ENCODE results near the gene WSCD2.

Gene WSCD2

DNA sequence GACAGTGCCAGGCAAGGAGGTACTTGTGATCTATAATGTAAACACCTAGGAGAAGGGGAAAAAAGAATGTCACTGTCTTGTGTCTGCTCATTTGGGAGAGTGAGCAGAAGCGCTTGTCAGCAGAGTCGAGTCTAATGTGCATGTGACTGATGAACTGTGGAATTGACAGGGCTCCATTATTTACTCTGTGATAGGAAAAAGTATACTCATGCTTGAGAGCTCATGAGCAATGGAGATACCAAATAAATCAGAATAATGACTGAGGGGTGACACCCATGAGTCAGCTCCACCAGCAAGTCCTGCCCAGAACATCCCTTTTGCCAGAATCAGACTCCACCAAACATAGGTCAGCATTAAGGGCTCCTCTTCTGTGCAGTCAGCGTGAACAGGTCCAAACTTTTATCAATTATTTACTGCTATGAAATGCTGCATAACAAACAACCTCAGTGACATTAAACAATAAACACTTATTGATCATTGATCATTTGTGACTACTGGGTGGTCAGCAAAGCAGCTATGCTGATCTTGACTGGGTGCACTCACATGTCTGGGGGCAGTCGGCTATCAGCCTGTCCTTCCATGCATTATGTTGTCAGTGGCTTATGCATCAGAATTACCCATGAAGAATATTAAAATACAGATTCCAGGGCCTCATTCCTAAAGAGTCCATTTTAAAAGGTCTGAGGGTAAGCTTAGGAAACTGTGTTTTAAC is 29.2 kb upstream of the WSCD2 start:
- TF ChIP-seq GATA3 (IDR thresholded peaks at IDR 0.05; ENCODE audit: low read depth, low read length) (no peak), GATA2 (IDR thresholded peaks at IDR 0.05; ENCODE audit: low read depth, low read length) (no peak)

DNA sequence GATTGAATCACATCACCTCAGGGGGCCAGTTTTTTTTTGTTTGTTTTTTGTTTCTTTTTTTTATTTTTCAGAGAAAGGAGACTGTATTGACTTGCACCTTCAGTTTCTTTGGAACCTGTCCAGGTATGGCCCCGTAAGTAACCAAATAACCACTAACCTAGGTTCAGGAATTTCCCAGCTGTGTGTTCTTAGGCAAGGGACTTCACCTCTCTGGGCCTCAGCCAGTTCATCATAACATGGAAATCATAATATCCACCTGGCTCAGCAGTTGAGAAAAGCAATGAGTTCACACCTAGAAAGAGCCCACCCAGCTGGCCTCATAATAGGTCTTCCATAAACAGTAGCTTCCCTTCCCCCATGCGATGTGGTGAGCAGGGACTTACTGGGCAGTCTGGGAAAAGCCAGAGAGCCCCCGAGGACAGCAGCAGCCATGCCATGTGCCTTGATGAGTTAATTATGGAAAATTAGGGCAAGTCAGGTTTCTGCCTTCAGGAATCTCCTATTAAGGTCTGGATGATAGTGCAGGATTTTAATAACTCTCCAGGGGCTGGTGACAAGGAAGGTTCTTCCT is 27.4 kb upstream of the WSCD2 start:
- TF ChIP-seq GATA2 (IDR thresholded peaks at IDR 0.05; ENCODE audit: low read depth, low read length) (no peak), GATA3 (IDR thresholded peaks at IDR 0.05; ENCODE audit: low read depth, low read length) (no peak)

DNA sequence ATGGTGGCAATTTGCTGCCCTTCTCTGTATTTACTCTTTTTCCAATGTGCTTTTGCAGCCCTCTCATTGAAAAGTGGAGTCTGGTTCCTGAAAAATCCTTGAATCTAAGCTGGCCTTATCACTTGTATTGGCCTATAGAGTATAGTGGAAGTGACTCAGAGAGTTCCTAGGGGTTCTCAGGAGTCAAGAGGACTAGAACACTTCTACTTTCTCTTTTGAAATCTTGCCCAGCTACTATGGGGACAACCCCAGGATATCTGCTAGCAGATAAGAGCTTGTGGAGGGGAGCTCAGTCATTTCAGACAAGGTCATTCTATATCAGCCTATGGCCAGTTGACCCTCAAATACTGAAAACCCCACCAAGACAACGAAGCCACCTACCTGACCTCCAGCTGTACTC is 26.7 kb upstream of the WSCD2 start:
- TF ChIP-seq GATA2 (IDR thresholded peaks at IDR 0.05; ENCODE audit: low read depth, low read length) (no peak), GATA3 (IDR thresholded peaks at IDR 0.05; ENCODE audit: low read depth, low read length) (no peak)

DNA sequence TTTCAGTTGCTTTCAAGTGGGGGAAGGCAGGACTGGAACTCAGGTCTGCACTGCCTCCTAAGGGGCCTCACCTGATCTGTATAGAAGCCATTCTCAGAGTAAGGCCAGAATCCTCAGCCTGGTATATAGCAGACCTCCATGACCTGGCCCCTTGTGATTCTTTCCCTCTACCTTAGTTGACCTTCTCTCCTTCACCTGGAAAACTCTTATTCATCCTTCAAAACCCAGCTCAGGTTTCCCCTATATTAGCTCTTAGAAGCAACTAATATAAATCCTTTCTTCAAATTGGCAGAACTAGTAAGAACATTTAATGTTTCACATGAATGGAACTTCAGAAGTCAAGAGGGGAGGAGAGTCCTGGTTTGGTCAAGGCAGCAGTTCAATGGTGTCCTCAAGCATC is 26.0 kb upstream of the WSCD2 start:
- TF ChIP-seq GATA2 (IDR thresholded peaks at IDR 0.05; ENCODE audit: low read depth, low read length) (no peak), GATA3 (IDR thresholded peaks at IDR 0.05; ENCODE audit: low read depth, low read length) (no peak)

DNA sequence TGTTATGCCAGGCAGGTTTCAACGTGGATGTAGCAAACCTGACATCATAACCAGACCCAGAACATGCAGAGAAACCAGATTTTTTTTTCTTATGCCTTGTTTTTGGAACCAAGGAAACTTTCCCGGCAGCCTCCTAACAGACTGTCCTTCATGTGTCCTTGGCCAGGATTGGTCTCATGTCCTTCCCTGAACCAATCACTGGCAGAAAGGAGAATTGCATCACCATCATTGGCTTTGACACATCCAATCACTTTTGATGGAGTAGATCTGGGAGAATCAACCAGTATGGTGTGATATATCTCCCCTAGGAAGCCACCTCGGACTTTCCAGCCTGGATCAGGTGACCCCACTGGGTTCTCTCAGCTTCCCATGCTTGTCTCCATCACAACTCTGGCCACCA is 25.6 kb upstream of the WSCD2 start:
- TF ChIP-seq GATA2 (IDR thresholded peaks at IDR 0.05; ENCODE audit: low read depth, low read length) (no peak), GATA3 (IDR thresholded peaks at IDR 0.05; ENCODE audit: low read depth, low read length) (no peak)

DNA sequence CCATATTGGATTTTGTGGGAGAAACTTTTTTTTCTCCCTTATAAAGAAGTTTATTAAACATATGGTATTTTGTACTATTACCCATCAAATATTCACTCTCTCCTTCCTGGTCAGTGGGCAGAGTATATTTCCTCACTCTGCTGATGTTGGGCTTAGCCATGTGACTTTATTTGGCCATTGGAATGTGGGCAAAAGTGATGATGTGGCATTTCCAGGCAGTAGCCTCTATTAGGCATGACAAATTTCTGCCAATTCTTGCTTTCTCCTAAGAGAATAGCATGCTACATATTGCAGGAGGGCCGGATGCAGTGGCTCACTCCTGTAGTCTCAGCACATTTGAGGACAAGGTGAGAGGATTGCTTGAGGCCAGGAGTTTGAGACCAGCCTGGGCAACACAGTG is 24.4 kb upstream of the WSCD2 start:
- TF ChIP-seq GATA2 (IDR thresholded peaks at IDR 0.05; ENCODE audit: low read depth, low read length): no peak
- TF ChIP-seq GATA3 (IDR thresholded peaks at IDR 0.05; ENCODE audit: low read depth, low read length): no peak

DNA sequence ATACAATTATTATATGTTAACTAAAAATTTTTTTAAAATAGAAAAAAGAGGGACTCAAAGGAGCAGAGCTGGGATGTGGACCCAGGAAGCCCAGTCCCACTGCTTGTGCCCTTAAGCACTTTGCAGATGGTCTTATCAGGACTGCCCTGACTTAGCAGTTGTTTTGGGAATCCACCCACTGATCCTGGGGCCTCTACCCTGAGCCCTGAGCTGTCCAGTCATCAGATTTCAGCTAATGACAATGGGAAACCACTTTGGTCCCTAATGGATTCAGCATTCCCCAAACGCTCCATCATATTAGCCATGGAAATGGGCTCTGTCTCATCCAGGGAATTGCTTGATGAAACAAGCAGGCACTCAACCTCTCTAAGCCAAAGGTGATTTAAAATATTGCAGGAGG is 22.5 kb upstream of the WSCD2 start:
- no peak for TF ChIP-seq GATA3 (IDR thresholded peaks at IDR 0.05; ENCODE audit: low read depth, low read length)
- TF ChIP-seq GATA2 (IDR thresholded peaks at IDR 0.05; ENCODE audit: low read depth, low read length): no peak

DNA sequence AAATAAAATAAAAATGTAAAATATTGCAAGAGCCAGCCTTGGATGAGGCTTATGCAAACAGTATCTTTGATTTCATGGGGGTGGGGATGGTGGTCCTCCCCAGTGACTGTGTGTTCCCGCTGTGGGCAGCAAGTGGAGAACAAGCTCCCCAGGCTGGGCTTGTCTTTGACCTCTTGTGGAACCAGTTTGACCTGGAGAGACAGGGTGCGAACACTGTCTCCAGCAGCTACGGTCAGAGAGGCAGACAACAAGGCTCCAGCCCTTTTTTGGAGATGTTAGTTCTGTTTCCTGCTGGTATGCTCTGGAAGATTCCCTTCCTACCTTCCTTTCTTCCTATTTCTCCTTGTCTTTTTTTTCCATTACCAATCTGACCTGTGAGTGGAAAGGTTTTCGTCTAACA is 21.8 kb upstream of the WSCD2 start:
- no peak for TF ChIP-seq GATA2 (IDR thresholded peaks at IDR 0.05; ENCODE audit: low read depth, low read length)
- TF ChIP-seq GATA3 (IDR thresholded peaks at IDR 0.05; ENCODE audit: low read depth, low read length): no peak

DNA sequence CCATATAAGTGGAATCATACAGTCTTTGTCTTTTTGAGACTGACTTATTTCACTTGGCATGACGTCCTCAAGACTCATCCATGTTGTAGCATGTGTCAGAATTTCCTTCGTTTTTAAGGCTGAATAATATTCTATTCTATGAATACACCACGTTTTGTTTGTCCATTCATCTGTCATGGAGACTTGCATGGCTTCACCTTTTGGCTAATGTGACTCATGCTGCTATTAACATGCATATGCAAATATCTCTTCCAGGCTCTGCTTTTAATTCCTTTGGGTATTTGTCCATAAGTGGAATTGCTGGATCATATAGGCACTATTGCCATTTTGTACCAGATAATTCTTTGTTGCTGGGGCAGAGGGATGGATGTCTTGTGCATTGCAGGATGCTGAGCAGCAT is 19.6 kb upstream of the WSCD2 start:
- no peak for TF ChIP-seq GATA3 (IDR thresholded peaks at IDR 0.05; ENCODE audit: low read depth, low read length)
- TF ChIP-seq GATA2 (IDR thresholded peaks at IDR 0.05; ENCODE audit: low read depth, low read length): no peak

DNA sequence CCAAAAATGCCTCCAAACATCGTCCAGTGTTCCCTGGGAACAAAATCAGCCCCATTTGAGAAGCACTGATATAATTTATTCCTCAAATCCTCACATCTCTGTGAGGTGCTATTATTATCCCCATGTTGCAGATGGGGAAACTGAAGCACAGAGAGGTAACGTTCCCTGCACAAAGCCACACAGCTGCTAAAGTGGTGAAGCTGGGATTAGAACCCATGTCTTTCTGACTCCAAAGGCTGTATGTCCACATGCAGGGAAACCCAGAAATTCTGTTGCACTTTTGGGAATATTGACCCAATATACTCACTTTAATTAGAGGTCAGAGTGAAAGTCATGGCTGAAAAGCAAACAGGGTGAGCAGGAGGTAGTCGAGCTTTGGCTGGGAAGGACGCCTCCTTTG is 19.1 kb upstream of the WSCD2 start:
- TF ChIP-seq GATA3 (IDR thresholded peaks at IDR 0.05; ENCODE audit: low read depth, low read length): no peak
- no peak for TF ChIP-seq GATA2 (IDR thresholded peaks at IDR 0.05; ENCODE audit: low read depth, low read length)

DNA sequence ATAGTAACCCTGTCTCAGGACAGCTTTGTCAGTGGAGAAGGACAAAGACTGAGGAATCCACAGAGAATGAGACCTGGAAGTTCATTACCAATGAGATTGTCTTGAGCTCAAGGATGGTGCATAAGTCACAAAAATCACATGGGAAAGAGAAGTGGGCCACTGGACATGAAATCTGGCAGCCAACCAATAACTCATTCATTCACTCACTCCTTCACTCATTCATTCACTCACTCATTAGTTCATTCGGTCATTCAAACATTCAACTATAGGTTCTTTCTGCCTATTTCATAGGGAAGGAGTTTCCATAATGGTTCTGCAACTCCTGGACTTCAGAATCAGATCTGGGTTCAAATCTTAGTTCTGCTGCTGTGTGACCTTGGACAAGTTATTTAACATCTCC is 18.2 kb upstream of the WSCD2 start:
- no peak for TF ChIP-seq GATA3 (IDR thresholded peaks at IDR 0.05; ENCODE audit: low read depth, low read length)
- no peak for TF ChIP-seq GATA2 (IDR thresholded peaks at IDR 0.05; ENCODE audit: low read depth, low read length)

DNA sequence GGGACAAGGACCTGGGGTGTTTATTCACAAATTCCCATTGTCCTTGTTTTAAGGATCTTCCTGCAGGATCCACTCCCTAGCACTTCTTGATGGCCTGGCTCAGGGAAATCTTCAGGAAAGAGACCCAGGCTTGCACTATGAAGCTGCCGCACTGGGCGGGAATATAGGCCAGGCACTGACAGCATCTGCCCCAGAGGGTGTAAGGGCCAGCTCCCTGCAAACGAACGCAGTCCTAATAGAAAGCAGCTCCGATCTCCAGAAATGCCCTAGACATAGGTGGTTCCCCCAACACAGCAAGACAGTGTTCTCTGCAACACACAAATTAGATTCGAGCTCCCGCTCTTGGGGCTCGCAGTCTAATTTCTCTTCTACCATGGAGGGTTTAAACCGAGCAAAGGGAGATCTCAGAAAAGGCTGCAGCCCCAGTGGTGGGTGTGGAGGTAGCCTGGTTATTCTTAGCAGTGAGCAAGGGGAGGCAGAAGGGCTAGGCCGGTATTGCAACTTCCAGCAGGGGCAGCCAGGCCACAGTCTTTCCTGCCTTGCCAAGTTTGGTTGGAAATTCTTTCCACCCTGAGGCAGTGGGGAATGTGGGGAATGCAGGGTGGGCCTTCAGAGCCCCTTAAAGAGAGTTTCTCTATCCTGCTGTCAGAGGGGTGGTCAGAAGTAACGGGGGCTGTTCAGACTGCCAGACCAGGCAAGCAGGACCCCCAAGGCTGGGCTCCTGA is 16.1 kb upstream of the WSCD2 start:
- TF ChIP-seq GATA3 (IDR thresholded peaks at IDR 0.05; ENCODE audit: low read depth, low read length) (no peak), GATA2 (IDR thresholded peaks at IDR 0.05; ENCODE audit: low read depth, low read length) (no peak)

DNA sequence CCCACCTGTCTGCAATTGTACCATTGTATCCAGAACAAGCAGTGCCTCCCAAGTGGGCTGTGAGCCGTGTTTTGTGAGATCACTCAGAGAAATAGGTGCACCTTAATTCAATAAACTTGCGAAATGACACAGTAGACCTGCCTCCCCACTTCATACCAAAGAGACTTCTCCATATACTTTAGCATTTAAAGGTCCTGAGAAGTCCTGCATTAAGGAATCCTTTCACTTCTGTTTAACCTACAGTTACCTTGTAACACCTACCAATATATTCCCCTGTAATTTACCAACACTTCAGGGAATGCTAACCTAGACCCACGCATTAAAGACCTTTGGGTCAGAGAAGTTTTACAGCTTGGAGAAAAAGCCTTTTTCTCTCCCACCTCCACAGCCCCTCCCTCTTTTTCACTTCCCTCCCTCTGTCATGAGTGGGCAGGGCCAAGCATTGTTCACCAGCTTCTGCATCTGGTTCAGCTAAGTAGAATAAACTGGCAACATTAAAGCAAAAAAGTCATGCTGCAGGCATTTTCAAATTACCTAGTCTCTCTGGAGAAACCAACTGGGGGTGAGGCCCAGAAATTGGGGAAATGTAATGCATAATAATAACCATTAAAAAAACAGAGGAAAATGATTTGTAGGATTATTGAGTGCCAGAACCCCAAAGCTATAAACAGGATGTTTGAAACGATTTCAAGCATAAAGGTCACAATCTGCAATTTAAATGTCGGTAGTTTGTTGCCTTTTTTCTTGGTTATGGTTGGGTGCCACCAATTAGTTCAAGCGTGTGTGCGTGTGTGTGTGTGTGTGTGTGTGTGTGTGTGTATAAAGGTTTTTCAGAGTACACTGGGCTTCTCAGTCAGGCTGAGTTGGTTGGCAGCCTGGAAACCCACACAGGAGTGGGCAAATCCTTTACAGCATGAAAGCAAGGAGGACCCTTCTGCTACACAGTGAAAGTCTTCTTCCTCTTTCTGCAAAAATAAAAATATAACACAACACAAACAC is 13.7 kb upstream of the WSCD2 start:
- TF ChIP-seq GATA2 (IDR thresholded peaks at IDR 0.05; ENCODE audit: low read depth, low read length): no peak
- no peak for TF ChIP-seq GATA3 (IDR thresholded peaks at IDR 0.05; ENCODE audit: low read depth, low read length)

DNA sequence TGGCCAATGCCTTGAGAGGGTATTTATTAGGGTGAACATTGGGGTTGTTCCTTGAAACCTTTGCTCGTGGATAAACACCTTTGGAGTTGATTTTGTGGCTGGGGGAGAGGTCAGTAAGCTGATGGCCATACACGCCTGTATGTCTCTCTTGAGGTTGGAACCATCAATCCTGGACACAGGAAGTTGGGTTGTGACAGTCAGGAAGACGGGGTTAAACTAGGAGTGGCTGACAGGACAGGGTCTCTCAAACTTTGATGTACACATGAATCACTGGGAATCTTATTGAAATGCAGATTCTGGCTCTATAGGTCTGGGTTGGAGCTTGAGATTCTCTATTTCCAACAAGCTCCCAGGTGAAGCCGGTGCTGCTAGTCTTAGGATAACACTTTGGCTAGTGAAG is 12.8 kb upstream of the WSCD2 start:
- no peak for TF ChIP-seq GATA3 (IDR thresholded peaks at IDR 0.05; ENCODE audit: low read depth, low read length)
- TF ChIP-seq GATA2 (IDR thresholded peaks at IDR 0.05; ENCODE audit: low read depth, low read length): no peak
